Renal pelvis (tissue), 4 donors: Measurements from ENCODE around the gene ZNF79. TPM values are rescaled to one million over a fixed set of nuclear protein-coding genes. Genes with fewer than 3 reads are reported as not detected.
"Not testable (repeated sequence)": the region's sequence is repeated elsewhere in the genome, so short reads cannot be mapped to it uniquely, and the experiment has no call there.

Experiments
- DNase-seq: peaks from one replicate; pipeline ENCODE4 v3.0.0-alpha.2; 2013
- polyA plus RNA-seq, 3 donors: library from polyadenylated mRNA; unstranded; fragments of 120-200 nt; gene quantifications; one replicate each; pipeline ENCODE4 v1.2.1, GENCODE V29; 2013; ENCODE audit not compliant: insufficient read length in 3 of 3

Gene ZNF79
- polyA plus RNA-seq, 3 donors = 6.4 to 8.0 (median 7.9) TPM

DNA sequence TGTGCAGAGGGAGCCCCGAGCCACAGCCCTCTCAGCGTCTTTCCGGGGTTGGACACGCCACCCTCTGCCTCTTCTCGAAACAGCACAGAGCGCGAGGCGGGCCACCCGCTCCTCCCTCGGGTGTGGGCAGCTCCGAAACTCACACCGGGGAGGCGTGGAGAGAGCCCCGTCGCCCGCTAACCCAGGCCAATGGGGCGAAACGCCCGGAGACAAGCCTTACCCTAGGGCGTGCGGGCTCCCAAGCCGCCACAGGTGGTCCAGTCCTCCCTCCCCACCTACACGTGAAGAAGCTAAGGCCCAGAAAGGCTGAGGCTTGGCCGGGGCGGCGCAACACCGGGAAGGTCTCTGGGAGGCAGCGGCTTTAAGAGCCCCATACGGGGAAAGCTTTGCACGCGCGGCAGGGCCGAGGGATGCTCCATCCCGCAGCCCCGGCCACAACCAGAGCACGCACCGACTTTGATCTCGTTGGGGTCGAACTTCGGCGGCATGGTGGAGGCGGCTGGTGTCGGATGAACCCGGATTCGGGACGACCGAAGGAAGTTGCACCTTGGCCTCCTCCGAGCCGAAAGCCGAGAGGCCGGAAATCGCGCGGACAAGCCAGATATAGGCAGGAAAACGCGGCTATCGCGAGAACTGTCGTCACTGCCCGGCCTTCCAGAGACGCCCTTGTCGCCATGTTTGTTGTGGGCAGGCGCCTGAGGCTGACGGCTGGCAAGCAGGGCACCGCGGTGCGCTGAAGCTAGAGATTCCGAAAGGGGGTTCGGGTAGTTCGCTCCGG is 26.8 kb downstream of the ZNF79 start, which contains the start of the genes LRSAM1 and RPL12:
Gene LRSAM1 (plus strand): TSS at position 681 of the 778 bp plus-strand sequence. CDS start 3,018 bp downstream, outside the sequence.
Gene RPL12 (minus strand): TSS at position 577 of the 778 bp plus-strand sequence. CDS start 89 bp downstream, at position 488.
- peak; percentile 96 for DNase-seq

DNA sequence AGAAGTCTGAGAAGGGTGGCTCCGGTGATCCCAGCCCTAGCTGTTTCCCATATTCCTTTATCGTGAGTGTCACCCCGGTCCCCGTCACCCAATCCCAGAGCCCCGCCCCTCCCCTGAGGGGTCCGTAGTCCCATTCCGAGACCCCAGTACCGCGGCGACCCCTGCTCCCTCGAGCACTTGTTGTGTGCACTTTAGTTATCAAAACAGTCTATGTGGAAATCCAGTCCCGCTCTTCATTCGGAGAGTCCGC is 27.4 kb downstream of the ZNF79 start:
- no peak for DNase-seq

DNA sequence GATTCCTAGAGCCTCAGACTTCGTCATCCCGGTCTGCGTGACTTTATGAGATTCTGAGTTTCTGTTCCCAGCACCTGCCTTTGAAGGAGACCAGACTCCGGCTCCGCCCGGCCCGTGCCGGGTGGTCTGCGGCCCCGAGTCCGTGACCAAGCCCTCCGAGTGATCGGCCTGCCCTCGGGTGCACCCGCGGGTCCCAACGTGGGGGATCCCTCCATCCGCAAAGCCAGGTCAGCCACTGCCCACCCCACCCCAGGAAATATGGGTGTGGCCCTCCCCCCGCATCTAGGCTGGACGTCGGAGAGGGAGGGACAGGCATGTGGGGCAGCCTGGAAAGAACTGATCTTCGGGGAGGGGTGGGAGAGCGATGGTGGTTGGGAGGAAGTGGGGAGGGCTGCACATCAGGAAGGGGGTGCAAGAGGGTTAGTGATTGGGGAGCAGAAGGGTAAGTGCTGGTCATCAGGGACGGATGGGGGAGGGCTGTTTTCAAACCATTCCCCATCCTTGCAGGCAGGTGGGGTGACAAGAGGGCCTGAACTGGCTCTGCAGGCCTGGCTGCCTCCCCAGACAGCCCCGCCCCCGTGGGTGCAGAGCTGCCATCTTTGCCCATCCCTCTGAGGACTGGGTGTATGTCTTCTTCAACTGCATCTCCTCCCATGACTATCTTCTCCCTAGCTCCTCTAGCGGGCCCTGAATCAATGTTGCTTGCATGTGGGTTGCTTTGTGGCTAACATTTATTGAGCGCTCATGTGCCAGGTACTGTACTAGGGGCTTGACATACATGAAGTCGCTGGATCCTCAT is 27.9 kb downstream of the ZNF79 start:
- peak; percentile 45 for DNase-seq

DNA sequence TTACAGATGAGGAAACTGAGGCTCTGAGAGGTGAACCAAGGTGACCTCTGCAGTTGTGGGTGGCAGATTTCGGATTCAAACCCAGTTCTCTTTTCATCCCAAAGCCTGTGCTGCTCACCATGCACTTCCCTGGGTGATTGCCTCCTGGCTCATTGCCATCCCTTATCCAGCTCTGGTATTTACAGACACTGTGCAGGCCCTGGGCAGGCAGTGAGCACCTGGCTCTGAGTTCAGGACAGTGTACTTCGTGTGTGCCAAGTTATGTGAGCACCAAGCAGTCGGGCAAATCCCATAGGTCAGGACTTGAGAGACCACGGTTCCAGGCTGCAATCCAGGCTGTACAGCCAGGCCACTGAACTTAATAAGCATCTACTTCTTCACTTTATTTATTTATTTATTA is 28.5 kb downstream of the ZNF79 start:
- DNase-seq = no peak

DNA sequence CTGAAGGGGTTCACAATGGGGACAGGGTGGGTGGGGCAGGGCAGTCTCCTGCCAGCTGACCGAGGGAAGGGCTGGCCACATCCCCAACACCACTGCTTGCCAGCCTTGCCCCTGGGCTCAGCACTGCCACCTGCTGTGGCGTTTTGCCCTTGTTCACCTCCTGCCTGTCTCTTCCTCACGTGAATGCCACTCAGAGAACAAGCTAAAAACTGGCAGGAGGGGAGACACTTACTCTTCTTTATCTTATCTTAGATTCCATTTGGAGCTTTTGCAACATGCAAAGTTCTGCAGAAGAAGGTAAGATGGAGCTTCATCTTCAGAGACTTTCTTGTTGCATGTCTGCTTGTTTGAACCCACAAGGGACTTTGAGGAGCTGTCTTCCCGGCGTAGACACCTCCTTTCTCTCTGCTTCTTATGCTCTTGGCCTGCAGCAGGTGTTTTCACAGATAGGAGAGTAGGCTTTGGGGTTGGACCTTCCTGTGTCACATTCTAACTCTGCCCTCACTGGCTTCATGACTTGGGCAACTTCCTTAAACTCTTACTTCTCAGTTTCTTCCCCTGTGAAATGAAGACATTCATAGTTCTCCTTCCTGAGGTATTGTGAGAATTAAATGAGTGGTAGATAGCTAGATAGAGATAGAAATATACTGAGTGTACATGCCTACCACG is 31.3 kb downstream of the ZNF79 start:
- DNase-seq = no peak

DNA sequence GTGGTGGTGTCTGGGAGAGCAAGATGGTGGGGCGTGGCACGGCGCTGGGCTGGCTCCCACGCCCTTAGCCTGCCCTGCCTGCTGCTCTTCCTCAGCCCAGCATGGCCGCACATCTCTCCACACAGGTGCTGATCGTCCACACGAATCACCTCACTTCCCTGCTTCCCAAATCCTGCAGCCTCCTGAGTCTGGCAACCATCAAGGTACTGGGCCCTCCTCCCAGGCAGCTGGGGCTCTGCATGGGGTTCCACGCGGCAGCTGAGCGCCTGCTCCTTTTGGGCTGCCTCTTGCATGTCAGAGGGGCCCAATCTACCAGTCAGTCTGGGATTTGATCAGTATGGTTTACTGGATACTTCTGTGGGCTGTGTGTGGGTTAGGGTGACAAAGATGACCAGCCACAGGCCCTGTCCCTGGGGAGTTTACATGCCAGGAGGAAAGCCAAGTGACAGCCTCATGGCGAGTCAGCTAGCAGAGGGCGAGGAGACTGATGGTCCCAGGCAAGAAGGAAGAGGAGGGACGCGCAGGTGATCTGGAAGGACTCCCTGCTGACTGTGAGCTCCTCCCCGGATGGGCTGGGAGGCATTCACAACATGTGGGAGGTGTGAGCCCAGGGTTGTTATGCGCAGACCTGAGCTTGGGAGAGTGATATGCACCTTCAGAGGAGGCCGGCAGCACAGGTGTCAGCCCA is 33.2 kb downstream of the ZNF79 start:
- no peak for DNase-seq

DNA sequence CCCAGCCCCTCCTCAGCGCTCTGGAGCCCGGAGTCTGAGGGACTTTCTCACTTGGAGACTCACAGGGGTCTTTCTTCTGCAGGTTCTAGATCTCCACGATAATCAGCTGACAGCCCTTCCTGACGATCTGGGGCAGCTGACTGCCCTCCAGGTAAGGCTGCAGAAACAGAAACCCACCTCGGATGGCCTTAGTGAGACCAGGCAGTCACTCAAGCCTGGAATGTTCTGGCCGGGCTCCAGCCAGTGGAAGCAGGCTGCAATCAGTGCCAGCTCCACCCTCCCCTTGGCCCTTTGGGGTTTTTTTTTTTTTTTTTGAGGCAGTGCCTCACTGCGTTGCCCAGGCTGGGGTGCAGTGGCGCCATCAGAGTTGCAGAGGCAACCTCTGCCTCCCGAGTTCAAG is 34.7 kb downstream of the ZNF79 start:
- no peak for DNase-seq

DNA sequence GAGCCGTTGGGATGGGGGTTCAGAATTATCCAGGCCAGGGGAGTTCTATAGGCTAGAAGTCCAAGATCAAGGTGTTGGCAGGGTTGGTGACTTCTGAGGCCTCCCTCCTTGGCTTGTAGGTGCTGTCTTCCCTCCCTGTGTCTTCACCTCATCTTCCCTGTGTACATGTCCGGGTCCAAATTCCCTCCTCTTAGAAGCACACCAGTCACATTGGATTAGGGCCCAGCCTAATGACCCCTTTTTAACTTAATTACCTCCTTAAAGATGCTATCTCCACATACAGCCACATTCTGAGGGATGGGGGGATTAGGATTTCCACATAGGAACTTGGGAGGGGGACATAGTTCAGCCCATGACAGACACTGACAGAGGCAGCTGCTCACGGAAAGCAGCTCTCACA is 39.2 kb downstream of the ZNF79 start:
- DNase-seq = no peak

DNA sequence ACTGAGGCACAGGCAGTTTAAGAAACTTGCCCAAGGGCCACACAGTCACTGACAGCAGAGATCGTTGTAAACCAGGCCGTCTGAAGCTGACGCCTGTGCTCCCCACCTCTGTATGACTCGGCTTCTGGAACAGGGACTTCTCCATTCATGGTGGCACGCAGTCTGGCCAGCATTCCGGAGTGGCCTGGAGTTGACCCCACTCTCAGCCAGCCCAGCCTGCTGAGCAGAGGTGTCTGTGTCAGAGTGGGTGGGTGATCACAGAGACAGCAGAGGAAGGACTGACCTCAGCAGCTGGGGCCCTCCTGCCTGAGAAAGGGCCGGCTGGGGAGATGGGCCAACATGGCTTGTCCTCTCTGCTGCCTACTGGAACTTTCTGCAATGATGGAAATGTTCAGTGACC is 39.7 kb downstream of the ZNF79 start:
- peak; percentile 4 for DNase-seq

DNA sequence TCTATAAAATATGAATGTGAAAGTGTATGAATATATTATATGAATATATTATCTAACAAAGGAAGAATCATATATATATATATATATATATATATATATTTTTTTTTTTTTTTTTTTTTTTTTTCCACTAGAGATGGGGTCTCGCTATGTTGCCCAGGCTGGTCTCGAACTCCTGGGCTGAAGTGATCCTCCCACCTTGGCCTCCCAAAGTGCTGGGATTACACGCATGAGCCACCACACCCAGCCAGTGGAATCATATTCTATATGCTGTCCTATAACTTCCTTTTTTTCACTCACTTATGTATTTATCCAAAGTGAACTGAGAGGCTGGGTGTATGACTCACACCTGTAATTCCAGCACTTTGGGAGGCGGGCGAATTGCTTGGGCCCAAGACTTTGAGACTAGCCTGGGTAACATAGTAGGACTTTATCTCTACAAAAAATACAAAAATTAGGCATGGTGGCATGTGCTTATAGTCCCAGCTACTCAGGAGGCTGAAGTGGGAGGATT is 42.3 kb downstream of the ZNF79 start:
- DNase-seq = not testable (repeated sequence)

DNA sequence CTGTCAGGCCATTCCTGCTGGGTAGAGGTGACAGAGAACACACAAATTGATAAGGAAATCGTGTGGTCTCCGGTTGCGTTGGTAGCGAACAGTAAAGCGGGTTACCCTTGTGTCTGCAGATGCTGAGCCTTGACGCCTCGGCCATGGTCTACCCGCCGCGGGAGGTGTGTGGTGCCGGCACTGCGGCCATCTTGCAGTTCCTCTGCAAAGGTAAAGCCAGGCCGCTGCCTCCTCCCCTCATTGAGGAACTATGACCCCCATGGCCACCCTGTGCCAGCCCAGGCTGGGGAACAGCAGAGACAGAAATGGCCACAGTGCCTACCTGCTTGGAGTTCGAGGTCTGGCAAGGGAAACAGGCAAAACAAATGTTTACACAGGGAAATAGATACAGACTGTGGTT is 43.4 kb downstream of the ZNF79 start:
- no peak for DNase-seq

DNA sequence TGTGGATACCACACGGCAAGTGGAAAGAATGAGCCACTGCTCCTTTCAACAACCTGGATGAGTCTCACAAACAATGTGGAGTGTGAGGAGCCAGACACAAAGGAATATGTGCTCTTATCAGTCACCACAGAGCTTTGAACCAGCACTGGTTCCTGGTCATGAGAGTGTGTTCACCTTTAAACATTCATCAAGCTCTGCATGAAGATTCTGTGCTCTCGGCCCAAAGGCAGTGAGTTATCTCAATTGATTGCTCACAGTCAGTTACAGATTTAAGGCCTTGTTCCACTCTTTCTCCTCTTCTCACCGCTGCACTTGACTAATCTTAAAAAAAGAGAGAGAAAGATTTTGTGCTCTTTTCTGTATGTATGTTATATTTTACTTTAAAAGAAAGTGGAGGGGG is 46.5 kb downstream of the ZNF79 start:
- DNase-seq = no peak

DNA sequence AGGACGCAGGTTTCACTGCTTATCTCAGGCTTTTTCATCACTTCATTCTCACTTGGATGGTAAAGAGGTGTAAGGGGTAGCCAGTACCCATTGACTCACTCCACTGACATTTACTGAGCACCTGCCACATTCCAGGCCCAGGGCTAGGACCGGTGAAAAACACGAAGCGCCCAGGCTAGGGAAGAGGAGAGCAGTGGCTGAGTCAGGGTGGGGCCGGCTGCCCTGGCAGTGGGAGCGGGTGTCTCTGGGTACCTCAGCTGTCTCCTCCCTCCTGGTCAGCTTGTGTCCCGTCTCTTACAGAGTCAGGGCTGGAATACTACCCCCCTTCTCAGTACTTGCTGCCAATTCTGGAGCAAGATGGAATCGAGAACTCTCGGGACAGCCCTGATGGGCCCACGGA is 49.3 kb downstream of the ZNF79 start:
- no peak for DNase-seq

DNA sequence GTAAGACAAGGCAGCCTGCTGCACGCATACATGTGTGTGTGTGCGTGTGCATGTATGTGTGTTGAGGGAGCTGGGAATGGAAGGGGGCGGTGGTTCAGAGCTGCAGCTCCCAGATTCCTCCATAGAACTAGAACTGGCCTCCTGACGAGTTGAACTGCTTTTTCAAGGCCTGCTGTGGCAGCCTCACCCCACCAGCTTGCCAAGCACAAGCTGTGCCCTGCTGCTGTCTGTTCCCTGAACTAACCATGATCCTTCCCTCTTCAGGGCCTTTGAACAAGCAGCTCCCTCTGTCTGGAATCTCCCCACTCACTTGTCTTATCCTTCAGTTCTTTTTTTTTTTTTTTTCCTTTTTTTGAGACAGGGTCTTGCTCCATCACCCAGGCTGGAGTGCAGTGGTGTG is 49.8 kb downstream of the ZNF79 start:
- DNase-seq = no peak

DNA sequence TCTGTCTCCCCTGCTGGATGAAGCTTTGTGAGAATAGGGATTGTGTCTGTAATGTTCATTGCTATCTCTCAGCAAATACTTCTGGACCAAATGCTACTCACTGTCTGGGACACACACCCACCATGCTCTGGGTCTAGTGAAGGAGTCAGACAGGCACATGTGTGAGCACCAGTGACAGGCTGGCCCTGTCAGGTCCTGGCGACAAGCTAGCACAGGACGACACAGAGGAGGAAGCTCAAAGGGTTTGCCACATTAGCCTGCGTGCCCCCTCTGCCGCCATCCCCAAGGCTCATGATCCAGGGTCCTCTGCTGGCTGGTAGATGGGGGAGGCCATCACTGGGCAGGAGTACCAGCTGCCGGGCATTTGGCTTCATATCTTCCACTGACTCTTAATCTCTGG is 50.4 kb downstream of the ZNF79 start:
- DNase-seq = no peak

DNA sequence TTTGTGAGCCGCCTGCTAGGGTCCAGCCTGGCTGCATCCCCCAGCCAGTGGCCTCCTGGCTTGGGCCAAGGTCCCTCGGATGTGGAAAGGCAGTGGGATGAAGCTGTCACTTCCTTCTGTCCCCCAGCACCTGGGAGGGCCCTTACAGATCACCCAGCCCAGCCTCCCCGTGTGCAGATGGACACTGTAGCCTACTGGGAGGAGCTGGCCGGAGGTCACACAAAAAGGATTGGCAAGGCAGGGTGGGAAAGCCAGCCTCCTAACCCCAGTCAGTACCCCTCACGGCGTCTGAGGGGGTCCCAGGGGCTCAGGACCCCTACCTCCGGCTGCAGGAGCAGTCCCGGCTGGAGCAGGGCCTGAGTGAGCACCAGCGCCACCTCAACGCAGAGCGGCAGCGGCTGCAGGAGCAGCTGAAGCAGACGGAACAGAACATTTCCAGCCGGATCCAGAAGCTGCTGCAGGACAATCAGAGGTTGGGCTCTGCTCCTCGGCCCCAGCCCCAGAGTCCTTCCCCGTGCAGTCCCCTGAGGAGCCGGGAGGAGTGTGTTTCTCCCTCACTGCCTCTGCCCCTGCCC is 55.4 kb downstream of the ZNF79 start:
- DNase-seq = no peak

DNA sequence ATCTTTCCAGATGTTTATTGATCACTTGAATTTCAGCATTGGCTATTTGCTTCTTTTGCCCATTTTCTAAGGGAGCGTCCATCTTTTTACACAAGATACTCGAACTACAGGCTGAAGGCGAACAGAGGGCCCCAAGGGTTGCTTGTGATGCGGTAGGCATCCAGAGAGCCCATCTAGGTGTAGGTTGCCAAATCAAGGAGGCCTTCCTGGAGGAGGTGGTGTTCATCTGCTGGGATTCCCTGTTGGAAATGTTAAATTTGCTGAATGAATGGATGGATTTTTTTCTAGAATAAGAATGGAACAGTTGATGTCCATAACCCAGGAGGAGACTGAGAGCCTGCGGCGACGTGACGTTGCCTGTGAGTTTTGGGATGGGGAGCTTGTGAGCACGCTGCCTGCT is 58.5 kb downstream of the ZNF79 start:
- DNase-seq = no peak

DNA sequence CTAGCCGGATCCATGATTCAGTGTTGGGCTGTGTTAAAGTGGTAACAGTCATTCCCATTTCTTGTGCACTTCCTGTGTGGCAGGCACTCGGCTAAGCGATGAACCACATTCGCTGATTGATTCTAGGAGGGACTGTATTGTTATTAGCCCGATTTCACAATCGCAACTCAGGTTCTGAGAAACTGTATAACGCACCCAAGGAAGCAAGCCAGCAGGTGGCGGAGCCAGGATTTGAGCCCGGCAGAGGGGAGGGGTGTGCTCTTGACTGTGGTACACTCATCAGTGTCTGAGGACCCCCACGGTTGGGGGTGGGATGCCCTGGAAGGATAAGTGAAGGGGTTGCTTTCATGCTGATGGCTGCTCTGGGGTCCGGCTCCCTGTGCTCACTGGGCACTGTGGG is 61.8 kb downstream of the ZNF79 start:
- no peak for DNase-seq

DNA sequence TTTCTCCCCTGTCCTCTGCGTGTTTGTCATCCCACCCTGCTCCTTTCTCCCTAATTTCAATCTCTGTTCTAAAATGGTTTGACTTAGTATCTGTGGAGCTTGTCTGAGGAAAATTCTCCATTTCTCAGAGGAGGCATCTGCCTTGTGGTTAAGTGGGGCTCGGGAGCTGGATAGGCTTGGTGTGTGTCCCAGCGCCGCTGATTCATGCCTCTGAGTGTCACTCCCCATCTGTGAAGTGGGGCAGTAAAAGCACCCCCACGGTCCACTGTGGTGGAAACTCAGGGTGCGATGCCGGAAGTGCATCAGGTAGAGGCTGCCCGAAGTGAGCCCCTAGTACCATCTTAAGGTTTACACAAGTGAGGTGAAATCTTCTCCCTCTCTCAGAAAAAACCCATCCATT is 64.8 kb downstream of the ZNF79 start:
- no peak for DNase-seq

DNA sequence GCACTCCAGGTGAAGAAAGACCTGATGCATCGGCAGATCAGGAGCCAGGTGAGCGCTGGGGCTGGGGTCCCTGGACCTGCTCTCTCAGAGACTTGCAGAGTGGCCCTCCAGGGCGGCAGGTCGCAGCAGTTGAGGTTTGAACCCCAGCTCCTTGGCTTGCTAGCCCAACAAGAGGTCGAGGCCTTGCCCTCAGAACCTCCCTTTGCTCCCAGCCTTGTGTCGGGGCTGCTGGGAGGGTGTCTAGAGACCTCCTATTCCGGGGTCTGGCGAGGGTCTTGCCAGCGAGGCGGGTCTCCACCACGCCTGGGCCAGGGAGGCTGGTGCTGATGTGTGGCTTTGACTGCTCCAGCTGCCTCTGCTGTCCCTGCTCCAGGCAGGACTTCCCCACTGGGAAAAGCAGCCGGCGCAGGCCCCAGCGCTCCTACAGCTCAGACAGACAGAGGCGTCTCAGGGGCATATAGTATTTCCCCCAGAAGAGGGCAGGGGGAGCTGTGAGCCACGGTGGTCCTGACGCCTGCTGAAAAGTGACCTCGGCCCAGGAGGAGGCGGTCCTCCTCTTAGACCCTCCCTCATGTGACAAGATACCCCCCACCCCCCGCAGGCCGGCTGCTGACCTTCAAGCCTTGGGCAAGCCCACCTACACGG is 65.4 kb downstream of the ZNF79 start:
- DNase-seq = peak; percentile 37
